ENCODE measurements around the gene NINL. TPM values are rescaled to one million over a fixed set of nuclear protein-coding genes. Genes with fewer than 3 reads are reported as not detected.

NINL gene
- total and polyA plus RNA-seq, 2 of the 8 experiments (the other 6 are each of a cell fraction or from before 2014, with no cell fraction given): 15.3 to 30.0 TPM

DNA sequence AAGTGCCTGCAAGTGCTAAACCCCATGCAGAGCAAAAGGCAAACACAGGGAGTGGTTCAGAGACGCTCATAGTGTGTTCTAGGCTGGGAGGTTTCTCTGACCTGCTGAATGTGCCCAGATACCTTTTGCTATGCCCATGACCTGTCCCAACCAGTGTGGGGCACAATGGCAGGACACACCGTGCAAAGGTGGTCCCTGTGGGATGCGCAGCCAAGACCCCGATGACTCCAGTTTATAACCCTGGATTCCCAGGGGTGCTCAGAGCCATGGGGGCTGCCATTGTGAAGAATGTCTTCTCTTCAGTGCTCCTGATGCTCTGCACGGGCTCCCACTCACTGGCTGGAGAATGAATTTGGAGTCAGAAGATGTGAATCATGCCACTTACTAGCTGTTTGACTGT, 2.2 kb upstream of the NINL start:
- 84% methylated on average over 5 of the region's 5 CpGs; no CpG with 5 or more reads in 1 of the 2 experiments for WGBS, 2 experiments (ENCODE audit: extremely low coverage in 1 of 2, insufficient coverage in 1 of 2, insufficient read length in 1 of 2, insufficient replicate concordance in 2 of 2, low coverage in 1 of 2, low lambda C conversion rate in 2 of 2, missing lambda C conversion rate in 1 of 2)
- ChIA-PET CTCF (ENCODE audit: partially characterized antibody) (no interaction called here), POLR2A (ENCODE audit: partially characterized antibody) (no interaction called here)
- no peak overlapping the region for H3K4me3 ChIP-seq (ENCODE audit: extremely low read depth in 1 of 4, insufficient read depth in 2 of 4, low read depth in 3 of 4, low read length in 4 of 4)
- no peak overlapping the region for H3K18ac ChIP-seq (ENCODE audit: extremely low read depth, low read length)
- no peak overlapping the region for H4K8ac ChIP-seq (ENCODE audit: extremely low read depth, insufficient read depth, low read length)
- no peak overlapping the region for H3K23ac ChIP-seq (ENCODE audit: insufficient read length)
- no peaks in the 10 kb centered on the region for H4K20me1 ChIP-seq (replicated peaks in 1 of 2; ENCODE audit: control insufficient read depth in 1 of 2, insufficient read depth in 2 of 2, low read length in 2 of 2)
- H3K27me3 ChIP-seq (replicated peaks in 1 of 4; ENCODE audit: control insufficient read depth in 3 of 4, extremely low read depth in 1 of 4, insufficient read depth in 3 of 4, low read length in 3 of 4): no peaks in the 10 kb centered on the region
- DNase-seq (ENCODE audit: low read depth in 1 of 2, low spot score in 2 of 2) (no peak), FAIRE-seq (no peak)
- H3K4me1 ChIP-seq (replicated peaks in 1 of 4; ENCODE audit: control insufficient read depth in 3 of 4, insufficient read depth in 4 of 4, low read length in 3 of 4): 0 out of 7 replicates have a peak, but pooled peaks cover 0 to 2% (median 0%) of the 10 kb centered on the region in 4 experiments
- H4K5ac ChIP-seq (ENCODE audit: insufficient read length, low read depth, low read length): no peak overlapping the region
- H2AK5ac ChIP-seq (ENCODE audit: low read depth, low read length): no peak overlapping the region
- peaks cover 0 to 22% of the 10 kb centered on the region in 2 experiments; a peak in 2 of 4 replicates for H3K79me2 ChIP-seq (ENCODE audit: control insufficient read depth in 1 of 2, insufficient read depth in 2 of 2, low read length in 2 of 2)
- H3K14ac ChIP-seq (ENCODE audit: insufficient read length): no peak overlapping the region
- H3K4me2 ChIP-seq (ENCODE audit: insufficient read depth in 1 of 2, low read depth in 2 of 2, low read length in 2 of 2): no peak overlapping the region
- H2BK120ac ChIP-seq (replicated peaks; ENCODE audit: low read depth, low read length): no peak overlapping the region
- H2BK12ac ChIP-seq (ENCODE audit: low read depth, low read length): no peak overlapping the region; the same call in 1 of the 2 replicates
- H2BK20ac ChIP-seq (ENCODE audit: low read length): no peak overlapping the region
- no peak overlapping the region for H2BK15ac ChIP-seq (ENCODE audit: low read length)
- no peaks in the 10 kb centered on the region for H3K36me3 ChIP-seq (ENCODE audit: control insufficient read depth in 2 of 4, insufficient read depth in 4 of 4, low read length in 3 of 4)
- peaks cover 3% of the 10 kb centered on the region; the same call in 1 of the 2 replicates for H3K79me1 ChIP-seq (ENCODE audit: low read depth, low read length)
- no peak overlapping the region for H3K4ac ChIP-seq (replicated peaks; ENCODE audit: insufficient read length, low read depth, low read length)
- no peaks in the 10 kb centered on the region for H3K9me3 ChIP-seq (ENCODE audit: insufficient read depth in 2 of 2, low read depth in 1 of 2, low read length in 1 of 2)
- no peak overlapping the region for H2BK5ac ChIP-seq (ENCODE audit: low read depth, low read length)
- peaks cover 8% of the 10 kb centered on the region for H3K23me2 ChIP-seq (ENCODE audit: low read depth, low read length)
- no peak overlapping the region for H3K27ac ChIP-seq (ENCODE audit: low read depth, low read length)
- TF ChIP-seq SIRT6 (IDR thresholded peaks at IDR 0.05; ENCODE audit: low read length) (no peak), MAX (IDR thresholded peaks at IDR 0.05) (no peak), TAF1 (IDR thresholded peaks at IDR 0.05; ENCODE audit: low read depth, low read length) (no peak), SP4 (IDR thresholded peaks at IDR 0.05; ENCODE audit: low read length) (no peak), ATF3 (IDR thresholded peaks at IDR 0.05; ENCODE audit: insufficient read depth, low read depth, low read length) (no peak), TCF12 (IDR thresholded peaks at IDR 0.05; ENCODE audit: low read depth, low read length) (no peak), EP300 (IDR thresholded peaks at IDR 0.05; ENCODE audit: borderline replicate concordance in 1 of 2, low read depth in 2 of 2, low read length in 2 of 2) (no peak), SIX5 (IDR thresholded peaks at IDR 0.05; ENCODE audit: low read depth, low read length) (no peak), CREB1 (IDR thresholded peaks at IDR 0.05) (no peak), YY1 (IDR thresholded peaks at IDR 0.05; ENCODE audit: low read depth, low read length) (no peak), NRF1 (IDR thresholded peaks at IDR 0.05; ENCODE audit: low read depth, low read length) (no peak)
- no peak overlapping the region; the same call in 1 of the 2 replicates for H2AFZ ChIP-seq (ENCODE audit: low read length)
- no peak overlapping the region for H4K91ac ChIP-seq (replicated peaks; ENCODE audit: insufficient read length, low read length)
- H3K9ac ChIP-seq (replicated peaks in 1 of 4; ENCODE audit: extremely low read depth in 1 of 4, low read depth in 3 of 4, low read length in 3 of 4): no peak overlapping the region
- no peak overlapping the region for H3K56ac ChIP-seq (replicated peaks; ENCODE audit: insufficient read length, low read depth, low read length)
